Tibial nerve (tissue), 4 donors: ENCODE data around the gene UBE2J2.

Experiments used
- CTCF ChIP-seq, 5 experiments: fragments of 200-600 bp in 3 of 5; fragments of 450-650 bp in 2 of 5; sonication (generic) in 3 of 5; IDR thresholded peaks; one replicate each; pipeline ENCODE4 v1.5.1; 2016 to 2019; ENCODE audit warnings: antibody characterized with exemption in 5 of 5, mild to moderate bottlenecking in 3 of 5, moderate library complexity in 2 of 5
- EP300 ChIP-seq, 2 donors: sonication (generic); formaldehyde crosslinking; IDR thresholded peaks; one replicate each; pipeline ENCODE4 v1.6.1; 2017; ENCODE audit warnings: antibody characterized with exemption in 2 of 2, mild to moderate bottlenecking in 1 of 2
- POLR2A ChIP-seq, 2 donors: fragments of 450-650 bp; IDR thresholded peaks; one replicate each; pipeline ENCODE4 v1.6.1; 2017; ENCODE audit warnings: antibody characterized with exemption in 2 of 2, mild to moderate bottlenecking in 2 of 2, moderate library complexity in 2 of 2

- TF ChIP-seq EP300 (IDR thresholded peaks at IDR 0.05) (no peak), CTCF (IDR thresholded peaks at IDR 0.05) (no peak), POLR2A (IDR thresholded peaks at IDR 0.05) (no peak)
Observed at GRCh38 chr1:1244192-1244811, 29.4 kb downstream of the UBE2J2 start.
